Adrenal gland (tissue), 12 donors: ENCODE measurements around the gene SERINC2. TPM values are rescaled to one million over a fixed set of nuclear protein-coding genes. Genes with fewer than 3 reads are reported as not detected.

Source experiments
- DNase-seq, 7 donors: peaks; one replicate each; pipeline ENCODE4 v3.0.0-alpha.2; 2019 to 2020
- H3K27ac ChIP-seq, 5 donors: fragments of 200-600 bp; sonication (generic) in 4 of 5; 1 replicate in 3 of 5; 2 replicates in 2 of 5; pipeline versions ENCODE4 v1.5.1 to v1.8.0; 2016 to 2020; ENCODE audit warnings: mild to moderate bottlenecking in 1 of 5
- H3K27me3 ChIP-seq: fragments of 200-600 bp; 2 replicates; pipeline ENCODE4 v1.8.0; 2021
- H3K36me3 ChIP-seq, 2 donors: fragments of 200-600 bp; replicated peaks in 1 of 2; 1 replicate in 1 of 2; 2 replicates in 1 of 2; pipeline versions ENCODE4 v1.5.1 to v1.8.0; 2018 to 2022
- H3K4me1 ChIP-seq, 2 donors: fragments of 200-600 bp; replicated peaks in 1 of 2; 1 replicate in 1 of 2; 2 replicates in 1 of 2; pipeline versions ENCODE4 v1.5.1 to v1.8.0; 2018 to 2021
- H3K4me3 ChIP-seq, 4 donors: fragments of 200-600 bp; sonication (generic) in 3 of 4; one replicate each; pipeline ENCODE4 v1.5.1; 2016 to 2018
- H3K9me3 ChIP-seq, 3 donors: fragments of 200-600 bp; sonication (generic) in 1 of 3; replicated peaks in 1 of 3; 1 replicate in 2 of 3; 2 replicates in 1 of 3; pipeline versions ENCODE4 v1.5.1 to v1.8.0; 2016 to 2021
- POLR2A ChIP-seq, 2 donors: fragments of 450-650 bp; IDR thresholded peaks; one replicate each; pipeline ENCODE4 v1.6.1; 2017; ENCODE audit warnings: antibody characterized with exemption in 2 of 2, mild to moderate bottlenecking in 2 of 2, moderate library complexity in 1 of 2
- WGBS, 4 donors: extraction: QIAGEN DNeasy Blood & Tissue Kit in 2 of 4; methylation state at CpG; one replicate each; pipeline versions ENCODE4 v1.1.5 to v1.1.7; 2013 to 2017; 5-methylcytosine and 5-hydroxymethylcytosine counted together
- intact Hi-C, 2 donors: fragments of 100-400 bp; cut with DNase I; formaldehyde crosslinking; loops; one replicate each; pipeline versions ENCODE4 v1.14.1 to v1.15.0; 2022 to 2023
- polyA plus RNA-seq, 3 donors: library from polyadenylated mRNA; stranded (reverse); fragments of 200-250 nt in 2 of 3; fragments of 350-450 nt in 1 of 3; fragmentation: Illumina TruSeq in 1 of 3; extraction: RNeasy Lipid Tissue Mini Kit (QIAGEN cat#74804) in 1 of 3; gene quantifications; one replicate each; pipeline ENCODE4 v1.2.3, GENCODE V29; 2013 to 2014
- total RNA-seq, 9 donors: library from RNA; depleted of rRNA in 4 of 9; stranded (reverse); fragments of >200 nt in 4 of 9; fragments of 120-200 nt in 1 of 9; fragmentation: NEBNext Ultra II Directional in 1 of 9; extraction: Animal tissue kit (Norgen Biotek cat#: 25700) in 1 of 9; gene quantifications; one replicate each; pipeline versions ENCODE4 v1.1.0 to v1.2.4, GENCODE V29; 2013 to 2023
- TF ChIP-seq, protein P1 (sequence below), 6 experiments: fragments of 450-650 bp in 4 of 6; fragments of 200-600 bp in 2 of 6; sonication (generic) in 1 of 6; IDR thresholded peaks; 1 replicate in 5 of 6; 2 replicates in 1 of 6; pipeline versions ENCODE4 v1.5.1 to v1.8.0; 2016 to 2021; ENCODE audit warnings: antibody characterized with exemption in 6 of 6, mild to moderate bottlenecking in 2 of 6, moderate library complexity in 1 of 6
- donor health status: healthy with polysubstance abuse.
- donor health status: Bipolar disorder and iron deficiency.
- donor health status: DM: yes; HTN: yes; CAD: no.
- donor health status: DM: no; HTN: no; CAD: no.
- donor health status: DM: no; HTN: no; CAD: no.
- donor health status: DM: yes; HTN: yes; CAD: no.

The SERINC2 gene
- total and polyA plus RNA-seq, 12 donors: 0.94 to 35.8 (median 19.2) TPM

DNA sequence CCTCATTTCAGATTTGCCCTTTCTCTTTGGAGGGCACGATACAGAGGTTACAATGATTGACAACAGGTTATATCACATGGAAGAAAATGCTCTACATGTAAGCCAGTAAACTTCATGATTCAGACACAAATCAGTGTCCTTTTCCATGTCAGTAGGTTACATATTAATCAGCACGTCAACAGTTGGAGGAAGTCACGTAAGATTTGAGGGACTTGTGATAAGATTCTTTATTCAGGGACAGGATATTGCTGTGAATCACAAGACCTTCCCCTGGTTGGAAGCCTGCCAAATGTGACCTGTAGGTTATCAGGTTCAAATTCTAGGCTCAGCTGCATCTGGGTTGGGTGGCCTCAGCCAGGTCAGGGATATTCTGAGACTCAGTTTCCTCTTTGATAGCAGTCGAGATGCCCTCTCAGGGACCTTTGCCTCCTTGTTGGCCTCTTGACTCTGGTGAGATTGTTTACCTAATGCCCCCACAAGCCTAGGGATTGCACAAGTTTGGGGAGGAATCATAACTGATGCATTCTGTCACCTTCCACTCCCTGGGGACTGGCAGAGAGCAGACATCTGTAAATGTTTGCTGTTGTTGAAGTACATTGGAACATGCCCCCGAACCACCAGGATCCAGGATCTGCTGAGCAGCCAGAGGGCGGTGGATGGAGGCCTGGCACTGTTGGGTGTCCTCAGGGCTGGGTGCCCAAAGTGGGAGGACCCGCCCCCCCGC, 31.9 kb downstream of the SERINC2 start:
- intact Hi-C loops: no loop called here
- no peaks in the 10 kb centered on the region for H3K36me3 ChIP-seq
- DNase-seq: peak in 3 of 7 donors; percentile 36 to 60 (median 59)
- H3K27me3 ChIP-seq: no peaks in the 10 kb centered on the region
- no peaks in the 10 kb centered on the region for H3K9me3 ChIP-seq
- 24 to 56% (median 50%) methylated on average over 3 to 8 of the region's 8 CpGs for WGBS, 4 donors
- H3K27ac ChIP-seq: no peak overlapping the region
- TF ChIP-seq, protein P1, sequence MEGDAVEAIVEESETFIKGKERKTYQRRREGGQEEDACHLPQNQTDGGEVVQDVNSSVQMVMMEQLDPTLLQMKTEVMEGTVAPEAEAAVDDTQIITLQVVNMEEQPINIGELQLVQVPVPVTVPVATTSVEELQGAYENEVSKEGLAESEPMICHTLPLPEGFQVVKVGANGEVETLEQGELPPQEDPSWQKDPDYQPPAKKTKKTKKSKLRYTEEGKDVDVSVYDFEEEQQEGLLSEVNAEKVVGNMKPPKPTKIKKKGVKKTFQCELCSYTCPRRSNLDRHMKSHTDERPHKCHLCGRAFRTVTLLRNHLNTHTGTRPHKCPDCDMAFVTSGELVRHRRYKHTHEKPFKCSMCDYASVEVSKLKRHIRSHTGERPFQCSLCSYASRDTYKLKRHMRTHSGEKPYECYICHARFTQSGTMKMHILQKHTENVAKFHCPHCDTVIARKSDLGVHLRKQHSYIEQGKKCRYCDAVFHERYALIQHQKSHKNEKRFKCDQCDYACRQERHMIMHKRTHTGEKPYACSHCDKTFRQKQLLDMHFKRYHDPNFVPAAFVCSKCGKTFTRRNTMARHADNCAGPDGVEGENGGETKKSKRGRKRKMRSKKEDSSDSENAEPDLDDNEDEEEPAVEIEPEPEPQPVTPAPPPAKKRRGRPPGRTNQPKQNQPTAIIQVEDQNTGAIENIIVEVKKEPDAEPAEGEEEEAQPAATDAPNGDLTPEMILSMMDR (IDR thresholded peaks at IDR 0.05): no peak
- no peak for TF ChIP-seq POLR2A (IDR thresholded peaks at IDR 0.05)
- no peak overlapping the region for H3K4me3 ChIP-seq
- no peaks in the 10 kb centered on the region for H3K4me1 ChIP-seq

DNA sequence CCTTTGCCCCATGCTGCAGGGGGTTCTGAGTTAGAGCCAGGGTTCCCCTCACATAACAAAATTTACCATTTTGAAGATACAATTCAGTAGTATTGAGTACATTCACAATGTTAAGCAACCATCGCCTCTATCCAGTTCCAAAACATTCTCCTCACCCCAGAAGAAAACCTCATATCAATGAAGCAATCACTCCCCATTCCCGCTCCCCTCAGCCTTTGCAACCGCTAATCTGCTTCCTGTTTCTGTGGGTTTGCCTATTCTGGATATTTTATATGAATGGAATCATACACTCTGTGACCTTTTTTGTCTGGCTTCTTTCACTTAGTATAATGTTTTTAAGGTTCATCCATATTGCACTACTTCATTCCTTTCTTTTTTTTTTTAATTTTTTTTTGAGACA, 32.9 kb downstream of the SERINC2 start:
- intact Hi-C loops: no loop called here
- TF ChIP-seq POLR2A (IDR thresholded peaks at IDR 0.05): no peak
- TF ChIP-seq, protein P1 (IDR thresholded peaks at IDR 0.05): no peak
- WGBS, 4 donors: 74 to 81% (median 78%) methylated on average over 3 of the region's 3 CpGs
- Histone ChIP-seq H3K27me3 (no peaks in the 10 kb centered on the region), H3K36me3 (no peaks in the 10 kb centered on the region), H3K9me3 (no peaks in the 10 kb centered on the region), H3K4me3 (no peak overlapping the region), H3K4me1 (no peaks in the 10 kb centered on the region), H3K27ac (no peak overlapping the region)
- no peak for DNase-seq

DNA sequence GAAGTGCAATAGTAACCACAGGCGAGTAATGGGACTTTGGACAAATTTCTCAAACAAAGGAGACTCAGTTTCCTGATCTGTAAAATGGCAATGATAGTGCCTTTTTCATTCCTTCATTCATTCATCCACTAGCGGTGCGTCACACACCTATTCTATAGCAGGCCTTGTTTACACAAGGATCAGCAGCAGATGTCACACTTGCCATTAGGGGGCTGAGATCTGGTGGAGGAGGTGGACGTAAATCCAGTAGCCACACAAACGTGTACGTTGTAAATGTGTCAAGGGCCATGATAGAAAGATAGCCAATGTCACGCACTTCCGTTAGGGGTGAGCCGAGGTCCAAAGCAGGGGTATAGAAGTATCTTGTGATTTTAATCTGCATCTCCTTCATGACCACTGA, 34.2 kb downstream of the SERINC2 start:
- Histone ChIP-seq H3K27me3 (no peaks in the 10 kb centered on the region), H3K9me3 (no peaks in the 10 kb centered on the region), H3K4me3 (no peak overlapping the region), H3K27ac (no peak overlapping the region), H3K36me3 (no peaks in the 10 kb centered on the region), H3K4me1 (no peaks in the 10 kb centered on the region)
- no peak for TF ChIP-seq POLR2A (IDR thresholded peaks at IDR 0.05)
- TF ChIP-seq, protein P1 (IDR thresholded peaks at IDR 0.05): no peak
- no peak for DNase-seq
- 67 to 75% (median 71%) methylated on average over 9 of the region's 9 CpGs for WGBS, 4 donors
- intact Hi-C loops: no loop called here

DNA sequence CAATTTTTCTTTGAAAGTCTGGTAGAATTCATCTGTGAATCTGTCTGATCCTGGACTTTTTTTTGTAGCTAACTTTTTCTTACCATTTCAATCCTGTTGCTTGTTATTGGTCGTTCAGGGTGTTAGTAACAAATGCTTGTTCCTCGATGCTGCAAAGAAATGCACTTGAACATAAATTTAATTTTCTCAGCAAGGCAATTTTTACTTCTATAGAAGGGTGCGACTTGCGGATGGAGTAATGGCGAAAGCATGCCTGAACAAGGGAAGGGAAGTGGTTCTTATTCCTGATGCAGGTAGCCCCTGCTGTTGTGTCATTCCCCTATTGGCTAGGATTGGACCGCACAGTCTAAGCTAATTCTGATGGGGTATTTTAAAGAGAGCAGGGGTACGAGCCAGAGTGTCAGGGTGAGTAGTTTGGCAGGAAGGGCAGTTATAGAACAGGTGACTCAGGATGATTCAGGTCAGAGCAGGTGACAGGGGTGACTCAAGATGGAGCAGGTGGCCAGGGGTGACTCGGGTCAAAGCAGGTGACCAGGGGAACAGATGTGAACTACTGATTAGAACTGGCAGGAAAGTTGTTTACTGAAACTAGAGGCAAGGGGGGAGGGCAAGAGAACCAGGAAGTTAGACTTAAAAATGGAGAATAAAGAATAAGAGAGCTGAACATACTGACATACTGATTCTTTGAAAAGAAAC, 40.5 kb downstream of the SERINC2 start:
- whole genome bisulfite sequencing, 4 donors: 68 to 83% (median 75%) methylated on average over 8 of the region's 8 CpGs
- intact Hi-C loops: no loop called here
- no peaks in the 10 kb centered on the region for H3K36me3 ChIP-seq
- no peaks in the 10 kb centered on the region for H3K4me1 ChIP-seq
- TF ChIP-seq, protein P1 (IDR thresholded peaks at IDR 0.05): no peak
- no peak for TF ChIP-seq POLR2A (IDR thresholded peaks at IDR 0.05)
- no peak for DNase-seq
- no peaks in the 10 kb centered on the region for H3K27me3 ChIP-seq
- H3K4me3 ChIP-seq: no peak overlapping the region
- no peak overlapping the region for H3K27ac ChIP-seq
- H3K9me3 ChIP-seq: peaks cover 0 to 12% (median 0%) of the 10 kb centered on the region in 3 donors
